Lower lobe of right lung (tissue), 2 donors: ENCODE measurements around the gene OCSTAMP. TPM values are rescaled to one million over a fixed set of nuclear protein-coding genes. Genes with fewer than 3 reads are reported as not detected.
A peak's percentile ranks its signal among the peaks of the same experiment; 100 is the strongest.

Source experiments
- ATAC-seq, 2 donors: fragments of 200-7000 bp; cut with Tn5 transposase; one replicate each; pipeline ENCODE4 v1.9.1; 2020 to 2022; ENCODE audit warnings: mild to moderate bottlenecking in 2 of 2, moderate library complexity in 2 of 2
- DNase-seq: peaks from one replicate; pipeline ENCODE4 v3.0.0-alpha.2; 2020
- H3K27ac ChIP-seq: fragments of 200-600 bp; one replicate; pipeline ENCODE4 v1.8.0; 2022
- H3K27me3 ChIP-seq: fragments of 200-600 bp; one replicate; pipeline ENCODE4 v1.8.0; 2022; ENCODE audit warnings: low read depth
- H3K36me3 ChIP-seq: fragments of 200-600 bp; one replicate; pipeline ENCODE4 v1.8.0; 2022; ENCODE audit warnings: mild to moderate bottlenecking
- H3K4me1 ChIP-seq: fragments of 200-600 bp; one replicate; pipeline ENCODE4 v1.8.0; 2022
- H3K4me3 ChIP-seq: fragments of 200-600 bp; one replicate; pipeline ENCODE4 v1.8.0; 2022; ENCODE audit warnings: mild to moderate bottlenecking
- H3K9me3 ChIP-seq: fragments of 200-600 bp; one replicate; pipeline ENCODE4 v1.8.0; 2022
- CTCF ChIP-seq: fragments of 200-600 bp; IDR thresholded peaks from one replicate; pipeline ENCODE4 v1.8.0; 2022; ENCODE audit warnings: antibody characterized with exemption, mild to moderate bottlenecking
- intact Hi-C: fragments of 100-400 bp; cut with DNase I; formaldehyde crosslinking; loops from one replicate; pipeline ENCODE4 v1.11.0; 2022
- total RNA-seq: library from RNA; stranded (reverse); fragmentation: NEBNext Ultra II Directional; extraction: Animal tissue kit (Norgen Biotek cat#: 25700); gene quantifications from one replicate; pipeline ENCODE4 v1.2.1, GENCODE V29; 2021
- donor health status: DM: no; HTN: yes; CAD: no; lungs with severe emphysema.

The OCSTAMP gene
- total RNA-seq, 1 donor from 2014 or later: not detected

GRCh38 chr20:46557231-46557956 lies 6.9 kb upstream of the OCSTAMP start:
- H3K4me1 ChIP-seq: peaks cover 4% of the 10 kb centered on the region
- ATAC-seq: peak in 1 of 2 donors; percentile 35
- no peak for DNase-seq

GRCh38 chr20:46555370-46555956 lies 5.0 kb upstream of the OCSTAMP start:
- no peaks in the 10 kb centered on the region for H3K9me3 ChIP-seq
- no peak overlapping the region for H3K27ac ChIP-seq
- no peak for TF ChIP-seq CTCF
- no peak overlapping the region for H3K4me3 ChIP-seq
- H3K36me3 ChIP-seq: no peaks in the 10 kb centered on the region
- intact Hi-C loops: no loop called here
- H3K27me3 ChIP-seq: no peaks in the 10 kb centered on the region
- ATAC-seq (no peak), DNase-seq (no peak)
- H3K4me1 ChIP-seq: no peaks in the 10 kb centered on the region

More at GRCh38 chr20:46557231-46557956, 6.9 kb upstream of the OCSTAMP start:
- no peak for TF ChIP-seq CTCF
- Histone ChIP-seq H3K4me3 (no peak overlapping the region), H3K9me3 (no peaks in the 10 kb centered on the region), H3K27me3 (no peaks in the 10 kb centered on the region), H3K27ac (no peak overlapping the region), H3K36me3 (no peaks in the 10 kb centered on the region)
- intact Hi-C loops: no loop called here

- Histone ChIP-seq H3K4me1 (no peaks in the 10 kb centered on the region), H3K36me3 (no peaks in the 10 kb centered on the region), H3K9me3 (no peaks in the 10 kb centered on the region), H3K27me3 (no peaks in the 10 kb centered on the region), H3K27ac (no peak overlapping the region), H3K4me3 (no peak overlapping the region)
- TF ChIP-seq CTCF: no peak
- ATAC-seq (no peak), DNase-seq (no peak)
- intact Hi-C loops: no loop called here
Measured at GRCh38 chr20:46554828-46555227, 4.4 kb upstream of the OCSTAMP start.

GRCh38 chr20:46553926-46554325 lies 3.5 kb upstream of the OCSTAMP start:
- DNase-seq: no peak
- TF ChIP-seq CTCF: no peak

GRCh38 chr20:46552460-46553420 lies 2.3 kb upstream of the OCSTAMP start:
- H3K9me3 ChIP-seq: no peaks in the 10 kb centered on the region
- no peaks in the 10 kb centered on the region for H3K36me3 ChIP-seq
- no peaks in the 10 kb centered on the region for H3K4me1 ChIP-seq
- TF ChIP-seq CTCF: no peak
- no peak overlapping the region for H3K4me3 ChIP-seq
- H3K27me3 ChIP-seq: peaks cover 8% of the 10 kb centered on the region
- intact Hi-C loops: no loop called here
- no peak for DNase-seq
- no peak overlapping the region for H3K27ac ChIP-seq
- ATAC-seq: peak in 1 of 2 donors; percentile 29

More at GRCh38 chr20:46553926-46554325, 3.5 kb upstream of the OCSTAMP start:
- H3K9me3 ChIP-seq: no peaks in the 10 kb centered on the region
- intact Hi-C loops: no loop called here
- H3K4me3 ChIP-seq: no peak overlapping the region
- no peak for ATAC-seq
- H3K27ac ChIP-seq: no peak overlapping the region
- no peaks in the 10 kb centered on the region for H3K4me1 ChIP-seq
- no peaks in the 10 kb centered on the region for H3K27me3 ChIP-seq
- no peaks in the 10 kb centered on the region for H3K36me3 ChIP-seq
